ENCODE results near the gene RAD51B.

The RAD51B gene

GRCh38 chr14:68626386-68626785 is 806.8 kb downstream of the RAD51B start:
- TF ChIP-seq CTCF (conservative IDR thresholded peaks at IDR 0.05; ENCODE audit: control insufficient read depth, insufficient read depth, low read depth, low read length), result no peak
- no peak overlapping the region for H3K4me3 ChIP-seq (ENCODE audit: control insufficient read depth, low read depth, low read length)
- DNase-seq (ENCODE audit: low read depth), result no peak

DNA sequence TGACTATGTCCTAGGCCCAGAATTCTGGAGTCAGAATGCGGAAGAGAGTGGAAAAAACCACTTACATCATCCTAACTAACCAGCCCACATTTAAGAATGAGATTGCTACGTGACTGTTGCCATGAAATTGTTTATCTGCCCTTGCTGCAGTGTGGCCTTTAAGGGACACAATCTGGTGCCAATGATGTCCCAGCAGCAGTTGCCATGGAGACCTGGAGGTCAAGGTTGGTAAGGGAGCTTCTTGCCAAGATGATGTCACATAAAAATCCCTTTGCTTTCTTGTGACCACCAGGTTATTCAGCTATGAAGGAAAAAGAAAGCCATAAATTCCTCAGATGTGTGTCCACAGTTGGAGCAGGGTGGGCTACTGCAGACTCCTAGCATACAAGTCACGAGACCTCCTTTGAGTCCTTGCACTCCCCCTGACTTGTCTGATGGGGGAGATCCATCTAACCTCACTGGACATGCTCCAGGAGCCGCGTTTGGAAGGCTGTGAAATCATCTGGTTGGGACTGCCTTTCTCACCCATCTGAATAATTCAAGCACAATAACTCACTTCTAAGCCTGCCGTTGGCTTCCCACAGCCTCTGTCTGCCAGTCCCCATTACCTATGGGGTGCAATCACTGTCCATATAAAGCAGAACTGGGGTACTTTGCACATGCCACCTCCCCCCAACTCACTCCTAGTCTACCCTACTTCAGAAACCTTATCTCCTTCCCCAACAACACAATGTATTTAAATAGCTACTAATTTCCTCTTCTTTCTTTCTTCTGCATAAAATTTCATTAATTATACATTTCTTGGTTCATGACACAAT is 807.7 kb downstream of the RAD51B start:
- no peak for DNase-seq (ENCODE audit: low read depth)
- no peak for TF ChIP-seq CTCF (conservative IDR thresholded peaks at IDR 0.05; ENCODE audit: control insufficient read depth, insufficient read depth, low read depth, low read length)
- no peak overlapping the region for H3K4me3 ChIP-seq (ENCODE audit: control insufficient read depth, low read depth, low read length)

DNA sequence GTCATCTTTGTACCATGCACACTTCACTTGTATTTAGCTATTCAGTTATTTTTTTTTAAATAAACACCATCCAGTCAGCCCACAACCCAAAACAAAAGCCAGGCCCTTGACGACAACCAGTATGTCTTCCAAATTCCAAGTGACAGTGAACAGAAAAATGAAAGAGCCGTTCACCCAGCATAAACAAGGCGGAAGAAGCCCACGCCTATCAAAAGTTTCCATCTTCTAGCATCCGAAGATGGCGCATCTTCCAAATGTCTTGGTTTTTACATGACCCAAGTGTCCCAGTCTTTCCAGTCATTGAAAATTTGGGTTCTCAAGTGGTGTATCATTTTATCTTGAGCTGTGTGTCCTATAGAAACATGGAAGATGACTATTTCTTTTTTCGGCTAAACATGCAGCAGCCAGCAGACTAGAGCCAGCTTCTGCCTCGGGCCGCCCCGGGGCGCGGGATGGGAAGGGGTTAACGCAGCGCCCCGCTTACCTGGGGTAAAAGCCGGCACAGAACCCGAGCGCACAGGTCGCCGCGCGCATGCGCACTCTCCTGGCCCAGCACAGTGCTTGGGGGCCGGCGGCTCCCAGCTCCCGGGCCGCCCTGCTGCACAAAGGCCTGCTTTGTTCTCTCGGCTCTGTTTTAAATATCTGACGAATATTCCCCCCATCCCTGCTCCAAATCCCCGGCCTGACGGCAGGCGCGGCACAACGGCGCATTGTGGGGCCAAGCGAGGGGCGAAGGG is 808.5 kb downstream of the RAD51B start:
- no peak overlapping the region for H3K4me3 ChIP-seq (ENCODE audit: control insufficient read depth, low read depth, low read length)
- TF ChIP-seq CTCF (conservative IDR thresholded peaks at IDR 0.05; ENCODE audit: control insufficient read depth, insufficient read depth, low read depth, low read length), result no peak
- no peak for DNase-seq (ENCODE audit: low read depth)

- DNase-seq (ENCODE audit: low read depth), result no peak
- no peak overlapping the region for H3K4me3 ChIP-seq (ENCODE audit: control insufficient read depth, low read depth, low read length)
- no peak for TF ChIP-seq CTCF (conservative IDR thresholded peaks at IDR 0.05; ENCODE audit: control insufficient read depth, insufficient read depth, low read depth, low read length)
Observed at GRCh38 chr14:68628605-68629310, 809.2 kb downstream of the RAD51B start.

DNA sequence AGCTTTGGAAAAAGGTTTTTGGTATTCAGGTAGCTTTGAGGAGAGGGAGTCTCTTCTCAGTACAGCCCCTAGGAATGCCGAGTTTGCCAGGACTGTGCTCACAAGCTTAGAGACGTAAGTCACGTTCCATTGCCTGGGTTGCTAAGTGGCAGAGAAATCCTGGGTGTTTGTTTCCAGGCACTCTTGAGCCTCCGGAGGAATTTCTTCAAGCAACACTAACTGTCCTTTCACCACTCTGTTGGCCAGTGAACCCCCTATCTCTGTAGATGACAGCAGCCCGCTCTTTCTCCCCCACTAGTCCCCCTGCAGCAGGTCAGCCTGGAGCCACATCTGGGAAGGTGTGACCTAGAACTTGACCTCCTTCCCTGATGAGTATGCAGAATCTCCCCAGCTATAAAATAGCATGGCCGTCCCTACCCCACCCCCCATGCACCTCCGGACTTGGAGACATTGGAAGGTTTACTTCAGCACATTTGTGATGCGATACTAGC is 810.5 kb downstream of the RAD51B start:
- H3K4me3 ChIP-seq (ENCODE audit: control insufficient read depth, low read depth, low read length), result no peak overlapping the region
- no peak for DNase-seq (ENCODE audit: low read depth)
- no peak for TF ChIP-seq CTCF (conservative IDR thresholded peaks at IDR 0.05; ENCODE audit: control insufficient read depth, insufficient read depth, low read depth, low read length)

GRCh38 chr14:68630611-68631393 is 811.2 kb downstream of the RAD51B start:
- no peak for TF ChIP-seq CTCF (conservative IDR thresholded peaks at IDR 0.05; ENCODE audit: control insufficient read depth, insufficient read depth, low read depth, low read length)
- no peak overlapping the region for H3K4me3 ChIP-seq (ENCODE audit: control insufficient read depth, low read depth, low read length)
- no peak for DNase-seq (ENCODE audit: low read depth)

All from fibroblast of mammary gland (primary cell).